Suprapubic skin (tissue), 4 donors: ENCODE measurements around the gene GPLD1.

Experiments
- EP300 ChIP-seq: sonication (generic); formaldehyde crosslinking; IDR thresholded peaks from one replicate; pipeline ENCODE4 v1.6.1; 2017; ENCODE audit warnings: antibody characterized with exemption
- POLR2A ChIP-seq, 2 donors: fragments of 450-650 bp; IDR thresholded peaks; one replicate each; pipeline ENCODE4 v1.6.1; 2017; ENCODE audit warnings: antibody characterized with exemption in 2 of 2, mild to moderate bottlenecking in 2 of 2, moderate library complexity in 2 of 2
- POLR2AphosphoS5 ChIP-seq, 3 donors: sonication (generic); formaldehyde crosslinking; IDR thresholded peaks; one replicate each; pipeline ENCODE4 v1.6.1; 2017; ENCODE audit warnings: antibody characterized with exemption in 3 of 3

- TF ChIP-seq POLR2AphosphoS5 (IDR thresholded peaks at IDR 0.05): no peak
- no peak for TF ChIP-seq POLR2A (IDR thresholded peaks at IDR 0.05)
- no peak for TF ChIP-seq EP300
These were observed 48.3 kb downstream of the GPLD1 start for GRCh38 chr6:24440897-24441598.
